ENCODE data around the gene MUC3A. TPM values are rescaled to one million over a fixed set of nuclear protein-coding genes. Genes with fewer than 3 reads are reported as not detected.

MUC3A gene
- total RNA-seq, 1 experiment from 2014 or later: 2.0 TPM

DNA sequence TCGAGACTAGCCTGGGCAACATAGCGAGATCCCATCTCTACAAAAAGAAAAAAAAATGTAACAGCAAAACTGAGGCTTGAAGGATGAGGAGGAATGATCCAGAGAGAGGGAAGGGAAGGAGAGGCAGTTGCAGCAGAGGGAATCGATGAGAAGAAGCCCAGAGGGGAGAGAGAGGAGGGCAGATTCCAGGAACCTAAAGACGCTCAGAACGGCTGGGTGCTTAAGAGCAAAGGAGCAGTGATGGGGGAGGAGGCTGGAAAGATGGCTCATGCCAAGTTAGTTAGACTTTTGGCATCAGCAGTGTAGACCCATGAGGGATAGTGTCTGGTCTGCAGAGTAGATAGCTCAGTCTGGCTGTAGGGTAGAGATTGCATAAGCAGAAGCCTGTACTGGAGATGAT, 60.3 kb downstream of the MUC3A start:
- CTCF ChIA-PET: no interaction called here
- Histone ChIP-seq H3K27me3 (replicated peaks; ENCODE audit: insufficient read depth, low read depth, low read length, poor library complexity) (no peaks in the 10 kb centered on the region), H3K9me3 (ENCODE audit: low read depth, low read length, poor library complexity, severe bottlenecking) (no peaks in the 10 kb centered on the region), H3K36me3 (ENCODE audit: insufficient read depth, low read length, poor library complexity, severe bottlenecking) (no peaks in the 10 kb centered on the region), H3K4me3 (ENCODE audit: low read depth, low read length, poor library complexity, severe bottlenecking) (no peak overlapping the region), H3K27ac (ENCODE audit: low read depth, low read length, poor library complexity, severe bottlenecking) (no peak overlapping the region), H3K4me1 (ENCODE audit: insufficient read depth, low read length, poor library complexity, severe bottlenecking) (no peaks in the 10 kb centered on the region)
- BruUV-seq (replicated peaks): no TSS peak
- no peak for TF ChIP-seq CTCF (conservative IDR thresholded peaks at IDR 0.05; ENCODE audit: low read depth, low read length)
- DNase-seq (ENCODE audit: low spot score): no peak
- intact Hi-C loops (cut with micrococcal nuclease; ENCODE audit: unreplicated experiment): no loop called here
- POLR2A ChIA-PET (ENCODE audit: low non-redundant PET): no interaction called here

- H3K9me3 ChIP-seq (ENCODE audit: low read depth, low read length, poor library complexity, severe bottlenecking): no peaks in the 10 kb centered on the region
- no peak overlapping the region for H3K4me3 ChIP-seq (ENCODE audit: low read depth, low read length, poor library complexity, severe bottlenecking)
- H3K4me1 ChIP-seq (ENCODE audit: insufficient read depth, low read length, poor library complexity, severe bottlenecking): peaks cover 5% of the 10 kb centered on the region
- no peak overlapping the region for H3K27ac ChIP-seq (ENCODE audit: low read depth, low read length, poor library complexity, severe bottlenecking)
- intact Hi-C loops (cut with micrococcal nuclease; ENCODE audit: unreplicated experiment): no loop called here
- ChIA-PET POLR2A (ENCODE audit: low non-redundant PET) (no interaction called here), CTCF (no interaction called here)
- H3K27me3 ChIP-seq (replicated peaks; ENCODE audit: insufficient read depth, low read depth, low read length, poor library complexity): no peaks in the 10 kb centered on the region
- no peak for DNase-seq (ENCODE audit: low spot score)
- H3K36me3 ChIP-seq (ENCODE audit: insufficient read depth, low read length, poor library complexity, severe bottlenecking): no peaks in the 10 kb centered on the region
- TF ChIP-seq EZH2 (IDR thresholded peaks at IDR 0.05; ENCODE audit: borderline replicate concordance, low read depth, low read length, poor library complexity, severe bottlenecking) (no peak), CTCF (conservative IDR thresholded peaks at IDR 0.05; ENCODE audit: low read depth, low read length) (no peak)
- BruUV-seq (replicated peaks): no TSS peak
Measured at GRCh38 chr7:101012931-101013330, 63.6 kb downstream of the MUC3A start.

GRCh38 chr7:101015626-101016025, 66.3 kb downstream of the MUC3A start:
- no peak overlapping the region for H3K27ac ChIP-seq (ENCODE audit: low read depth, low read length, poor library complexity, severe bottlenecking)
- H3K4me3 ChIP-seq (ENCODE audit: low read depth, low read length, poor library complexity, severe bottlenecking): no peak overlapping the region
- intact Hi-C loops (cut with micrococcal nuclease; ENCODE audit: unreplicated experiment): no loop called here
- ChIA-PET CTCF (no interaction called here), POLR2A (ENCODE audit: low non-redundant PET) (interaction anchor here (0.6 kb wide), 1 partner anchor 84 kb away, joined by 5 read pairs; no protein-coding TSS in a partner anchor)
- H3K4me1 ChIP-seq (ENCODE audit: insufficient read depth, low read length, poor library complexity, severe bottlenecking): peaks cover 11% of the 10 kb centered on the region
- BruUV-seq (replicated peaks): no TSS peak
- H3K9me3 ChIP-seq (ENCODE audit: low read depth, low read length, poor library complexity, severe bottlenecking): no peaks in the 10 kb centered on the region
- H3K27me3 ChIP-seq (replicated peaks; ENCODE audit: insufficient read depth, low read depth, low read length, poor library complexity): no peaks in the 10 kb centered on the region
- no peak for DNase-seq (ENCODE audit: low spot score)
- H3K36me3 ChIP-seq (ENCODE audit: insufficient read depth, low read length, poor library complexity, severe bottlenecking): no peaks in the 10 kb centered on the region
- no peak for TF ChIP-seq CTCF (conservative IDR thresholded peaks at IDR 0.05; ENCODE audit: low read depth, low read length)
- TF ChIP-seq EZH2 (IDR thresholded peaks at IDR 0.05; ENCODE audit: borderline replicate concordance, low read depth, low read length, poor library complexity, severe bottlenecking): no peak
